Cardiac muscle cell (in vitro differentiated cells and primary cell): ENCODE data around the gene SIMC1. TPM values are rescaled to one million over a fixed set of nuclear protein-coding genes. Genes with fewer than 3 reads are reported as not detected.

Experiments
- DNase-seq, 2 donors: peaks; one replicate each; pipeline versions ENCODE4 v3.0.0 to v3.0.0-alpha.2; 2010 to 2017; ENCODE audit warnings: low read depth in 1 of 2, low spot score in 1 of 2
- H3K27ac ChIP-seq: fragments of 200-600 bp; sonication (generic); 2 replicates; pipeline ENCODE4 v1.5.1; 2016
- H3K27me3 ChIP-seq: fragments of 200-600 bp; sonication (generic); 2 replicates; pipeline ENCODE4 v1.6.0; 2016; ENCODE audit warnings: control low read depth
- H3K36me3 ChIP-seq: fragments of 200-600 bp; sonication (generic); 2 replicates; pipeline ENCODE4 v1.5.1; 2016; ENCODE audit warnings: control low read depth
- H3K4me1 ChIP-seq: fragments of 200-600 bp; sonication (generic); 2 replicates; pipeline ENCODE4 v1.8.1; 2017; ENCODE audit warnings: low read depth, mild to moderate bottlenecking, mixed run types
- H3K4me3 ChIP-seq: fragments of 200-600 bp; sonication (generic); 2 replicates; pipeline ENCODE4 v1.5.1; 2016; ENCODE audit warnings: mild to moderate bottlenecking
- H3K9me3 ChIP-seq: fragments of 200-600 bp; sonication (generic); 2 replicates; pipeline ENCODE4 v1.5.1; 2017; ENCODE audit warnings: low read depth, mild to moderate bottlenecking, control low read depth
- CTCF ChIP-seq: IDR thresholded peaks from 2 replicates; pipeline ENCODE4 v1.5.1; 2012; ENCODE audit warnings: low read depth, mild to moderate bottlenecking, low read length
- polyA plus RNA-seq: library from polyadenylated mRNA; unstranded; fragments of >200 nt; fragmentation: Nextera tagmentation; extraction: Ambion mirVana; gene quantifications from 2 replicates; pipeline ENCODE4 v1.2.1, GENCODE V29; 2016
- total RNA-seq: library from RNA; depleted of rRNA; stranded (reverse); fragments of >200 nt; gene quantifications from 2 replicates; pipeline ENCODE4 v1.2.3, GENCODE V29; 2016

Gene SIMC1
- total and polyA plus RNA-seq, 2 experiments from 2014 or later = 17.0 to 21.4 TPM

GRCh38 chr5:176384366-176384930 lies 146.2 kb downstream of the SIMC1 start:
- no peaks in the 10 kb centered on the region for H3K27me3 ChIP-seq
- H3K36me3 ChIP-seq = peaks cover 20% of the 10 kb centered on the region

GRCh38 chr5:176384991-176385390 lies 146.8 kb downstream of the SIMC1 start:
- DNase-seq = no peak
- TF ChIP-seq CTCF = no peak
- Histone ChIP-seq H3K4me1 (peaks cover 7% of the 10 kb centered on the region), H3K4me3 (no peak overlapping the region), H3K27me3 (no peaks in the 10 kb centered on the region), H3K27ac (no peak overlapping the region), H3K36me3 (peaks cover 20% of the 10 kb centered on the region), H3K9me3 (no peaks in the 10 kb centered on the region)

More at GRCh38 chr5:176384366-176384930, 146.2 kb downstream of the SIMC1 start:
- H3K4me1 ChIP-seq = peaks cover 7% of the 10 kb centered on the region
- no peak for TF ChIP-seq CTCF
- no peak overlapping the region for H3K27ac ChIP-seq
- no peak for DNase-seq
- H3K4me3 ChIP-seq = no peak overlapping the region
- no peaks in the 10 kb centered on the region for H3K9me3 ChIP-seq

- peaks cover 17% of the 10 kb centered on the region for H3K36me3 ChIP-seq
Observed at GRCh38 chr5:176386491-176386890, 148.3 kb downstream of the SIMC1 start.

GRCh38 chr5:176387384-176387925 lies 149.2 kb downstream of the SIMC1 start:
- Histone ChIP-seq H3K4me3 (peak overlapping the region; percentile 62), H3K36me3 (peaks cover 14% of the 10 kb centered on the region), H3K9me3 (no peaks in the 10 kb centered on the region), H3K27me3 (no peaks in the 10 kb centered on the region), H3K27ac (peak overlapping the region; percentile 54), H3K4me1 (peaks cover 7% of the 10 kb centered on the region)
- no peak for TF ChIP-seq CTCF
- DNase-seq = no peak

More at GRCh38 chr5:176386491-176386890, 148.3 kb downstream of the SIMC1 start:
- Histone ChIP-seq H3K27me3 (no peaks in the 10 kb centered on the region), H3K4me3 (no peak overlapping the region), H3K4me1 (peaks cover 7% of the 10 kb centered on the region), H3K9me3 (no peaks in the 10 kb centered on the region), H3K27ac (no peak overlapping the region)
- TF ChIP-seq CTCF = no peak
- no peak for DNase-seq

GRCh38 chr5:176388003-176388443 lies 149.8 kb downstream of the SIMC1 start:
- H3K4me3 ChIP-seq = peak overlapping the region; percentile 62
- H3K27ac ChIP-seq = peak overlapping the region; percentile 54
- H3K4me1 ChIP-seq = peaks cover 7% of the 10 kb centered on the region
- TF ChIP-seq CTCF = no peak
- DNase-seq = peak; percentile 26 to 32
- H3K27me3 ChIP-seq = no peaks in the 10 kb centered on the region
- H3K36me3 ChIP-seq = peaks cover 14% of the 10 kb centered on the region
- H3K9me3 ChIP-seq = no peaks in the 10 kb centered on the region
